ENCODE measurements around the gene PEAK1.

DNA sequence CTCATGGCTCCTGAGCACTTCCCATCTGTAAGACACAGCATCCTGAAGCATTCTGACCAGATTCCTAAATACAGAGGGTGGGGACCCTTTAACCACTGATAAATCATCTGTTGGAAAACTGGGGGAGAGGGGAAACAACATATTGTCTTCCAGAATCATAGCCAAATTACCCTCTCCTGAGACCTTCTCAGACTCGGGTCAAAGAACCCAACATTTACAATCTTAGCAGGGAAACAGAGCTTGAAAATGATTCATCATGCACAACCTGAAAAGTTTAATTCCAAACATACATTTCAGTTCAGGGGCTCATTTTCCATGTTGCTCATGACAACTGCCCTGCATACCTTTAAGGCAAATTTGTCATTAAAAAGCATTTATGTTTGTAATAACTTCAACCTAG lies 300.5 kb downstream of the PEAK1 start:
- no peak for TF ChIP-seq POLR2A (IDR thresholded peaks at IDR 0.05)
- TF ChIP-seq, protein P1, sequence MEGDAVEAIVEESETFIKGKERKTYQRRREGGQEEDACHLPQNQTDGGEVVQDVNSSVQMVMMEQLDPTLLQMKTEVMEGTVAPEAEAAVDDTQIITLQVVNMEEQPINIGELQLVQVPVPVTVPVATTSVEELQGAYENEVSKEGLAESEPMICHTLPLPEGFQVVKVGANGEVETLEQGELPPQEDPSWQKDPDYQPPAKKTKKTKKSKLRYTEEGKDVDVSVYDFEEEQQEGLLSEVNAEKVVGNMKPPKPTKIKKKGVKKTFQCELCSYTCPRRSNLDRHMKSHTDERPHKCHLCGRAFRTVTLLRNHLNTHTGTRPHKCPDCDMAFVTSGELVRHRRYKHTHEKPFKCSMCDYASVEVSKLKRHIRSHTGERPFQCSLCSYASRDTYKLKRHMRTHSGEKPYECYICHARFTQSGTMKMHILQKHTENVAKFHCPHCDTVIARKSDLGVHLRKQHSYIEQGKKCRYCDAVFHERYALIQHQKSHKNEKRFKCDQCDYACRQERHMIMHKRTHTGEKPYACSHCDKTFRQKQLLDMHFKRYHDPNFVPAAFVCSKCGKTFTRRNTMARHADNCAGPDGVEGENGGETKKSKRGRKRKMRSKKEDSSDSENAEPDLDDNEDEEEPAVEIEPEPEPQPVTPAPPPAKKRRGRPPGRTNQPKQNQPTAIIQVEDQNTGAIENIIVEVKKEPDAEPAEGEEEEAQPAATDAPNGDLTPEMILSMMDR (IDR thresholded peaks at IDR 0.05): no peak
